Measurements from ENCODE around the gene TMEM171.

The TMEM171 gene

GRCh38 chr5:73121119-73121463, 716 bp downstream of the TMEM171 start:
- DNase-seq (ENCODE audit: low read depth in 2 of 2) = no peak

GRCh38 chr5:73122875-73123810, 2.8 kb downstream of the TMEM171 start:
- DNase-seq (ENCODE audit: low read depth in 2 of 2) = peak; percentile 39 to 40

- DNase-seq (ENCODE audit: low read depth in 2 of 2) = no peak
Measured at GRCh38 chr5:73125289-73125688, 4.9 kb downstream of the TMEM171 start.

- DNase-seq (ENCODE audit: low read depth in 2 of 2) = no peak
Measured at GRCh38 chr5:73126381-73126780, 6.0 kb downstream of the TMEM171 start.

- no peak for DNase-seq (ENCODE audit: low read depth in 2 of 2)
Measured at GRCh38 chr5:73126957-73127356, 6.6 kb downstream of the TMEM171 start.

GRCh38 chr5:73129143-73129542, 8.8 kb downstream of the TMEM171 start:
- DNase-seq (ENCODE audit: low read depth in 2 of 2) = no peak

DNA sequence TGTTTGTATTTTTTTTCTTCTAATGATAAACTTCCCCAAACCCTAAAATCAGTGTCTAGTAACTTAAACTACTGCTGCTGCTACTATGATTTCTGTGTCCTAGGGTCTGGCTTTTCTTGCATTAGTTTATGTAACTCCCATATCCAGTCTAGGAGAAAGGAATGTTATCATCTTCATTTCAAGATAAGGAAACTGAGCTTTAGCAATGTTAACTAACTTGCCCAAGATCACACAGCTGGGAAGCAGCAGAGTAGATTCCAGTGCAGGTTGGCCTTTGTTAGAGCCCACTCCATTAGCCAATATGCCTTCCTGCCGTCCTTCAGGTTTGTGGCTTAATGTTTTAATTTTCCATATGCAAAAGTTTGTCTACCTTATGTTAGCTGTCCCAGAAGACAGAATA, 10.4 kb downstream of the TMEM171 start:
- no peak for DNase-seq (ENCODE audit: low read depth in 2 of 2)

- DNase-seq (ENCODE audit: low read depth in 2 of 2) = no peak
Measured at GRCh38 chr5:73131711-73132425, 11.5 kb downstream of the TMEM171 start.

DNA sequence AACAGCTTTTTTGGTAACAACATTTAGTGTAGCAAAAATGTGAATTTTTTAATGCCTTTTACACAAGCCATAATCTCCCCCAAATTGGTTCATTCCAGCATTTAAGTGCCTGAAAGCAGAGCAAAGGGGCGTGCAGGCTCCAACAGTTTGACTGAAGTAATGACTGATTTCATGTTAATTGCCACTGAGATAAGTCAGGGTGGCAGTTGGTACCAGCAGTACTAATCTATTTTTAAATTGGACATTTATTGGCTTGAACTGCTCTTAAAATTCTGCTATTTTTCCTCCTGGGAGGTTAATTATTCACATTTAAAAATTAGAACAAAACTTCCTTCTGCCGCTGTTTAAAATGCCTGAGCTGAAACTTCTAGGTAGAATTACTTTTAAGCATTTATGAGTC, 12.4 kb downstream of the TMEM171 start:
- DNase-seq (ENCODE audit: low read depth in 2 of 2) = no peak

DNA sequence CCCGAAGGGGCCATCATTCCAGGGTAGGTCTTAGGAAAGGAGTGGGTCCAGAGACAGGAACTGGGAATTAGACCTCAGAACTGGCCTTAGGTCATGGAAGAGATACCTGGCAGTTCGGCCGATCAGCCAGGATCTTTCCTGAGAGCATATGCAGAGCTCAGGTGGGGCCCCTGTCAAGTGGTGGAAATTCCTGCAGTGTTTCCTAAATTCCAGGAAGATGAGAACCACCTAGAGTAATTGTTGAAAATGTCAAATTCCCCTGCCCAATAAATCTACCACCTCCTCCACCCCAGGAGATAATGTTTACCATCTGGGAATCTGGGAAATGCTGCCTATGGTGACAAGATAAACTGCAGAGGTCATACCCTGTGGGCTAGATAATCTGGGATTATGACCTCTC, 14.6 kb downstream of the TMEM171 start:
- DNase-seq (ENCODE audit: low read depth in 2 of 2) = no peak

- peak; percentile 42 to 47 for DNase-seq (ENCODE audit: low read depth in 2 of 2)
Measured at GRCh38 chr5:73135429-73136054, 15.2 kb downstream of the TMEM171 start.

DNA sequence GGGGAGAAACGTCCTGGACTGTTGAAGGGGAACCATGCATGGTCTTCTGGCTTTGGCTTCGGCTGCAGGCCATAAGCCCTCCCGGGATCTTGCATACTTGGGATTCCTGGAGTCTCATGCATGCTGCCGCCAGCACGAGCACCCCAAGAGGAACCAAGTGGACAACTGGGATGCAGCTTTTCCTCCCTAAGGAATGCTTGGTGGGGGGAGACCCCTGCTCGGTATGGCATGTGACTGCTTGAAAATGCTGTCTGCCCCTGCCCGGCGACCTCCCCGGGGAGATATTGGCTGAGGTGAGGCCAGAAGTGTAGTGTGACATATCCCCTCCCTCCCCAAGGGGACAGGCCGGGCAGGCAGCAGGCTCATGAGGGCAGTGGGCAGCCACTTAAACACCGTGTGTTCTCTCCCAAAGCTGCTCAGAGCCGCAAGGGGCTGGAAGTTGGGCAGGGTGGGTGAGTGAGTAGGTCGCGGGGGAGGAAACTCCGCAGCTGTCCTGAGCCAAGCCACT, 15.7 kb downstream of the TMEM171 start:
- DNase-seq (ENCODE audit: low read depth in 2 of 2) = no peak

- no peak for DNase-seq (ENCODE audit: low read depth in 2 of 2)
Measured at GRCh38 chr5:73137563-73138530, 17.5 kb downstream of the TMEM171 start.

GRCh38 chr5:73139485-73139884, 19.1 kb downstream of the TMEM171 start:
- no peak for DNase-seq (ENCODE audit: low read depth in 2 of 2)

- no peak for DNase-seq (ENCODE audit: low read depth in 2 of 2)
Measured at GRCh38 chr5:73140801-73141200, 20.4 kb downstream of the TMEM171 start.

DNA sequence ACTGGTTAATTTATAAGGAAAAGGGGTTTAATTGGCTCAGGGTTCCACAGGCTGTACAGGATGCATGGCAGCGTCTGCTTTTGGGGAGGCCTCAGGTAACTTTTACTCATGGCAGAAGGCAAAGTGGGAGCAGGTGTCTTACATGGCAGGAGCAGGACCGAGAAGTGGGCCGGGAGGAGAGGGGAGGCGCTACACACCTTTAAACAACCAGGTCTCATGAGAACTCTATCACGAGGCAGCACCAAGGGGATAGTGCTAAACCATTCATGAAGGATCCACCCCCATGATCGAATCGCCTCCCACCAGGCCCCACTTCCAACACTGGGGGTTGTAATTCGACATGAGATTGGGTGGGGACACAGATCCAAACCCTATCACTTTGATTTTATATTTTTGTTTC, 21.7 kb downstream of the TMEM171 start:
- DNase-seq (ENCODE audit: low read depth in 2 of 2) = no peak

GRCh38 chr5:73143716-73144115, 23.3 kb downstream of the TMEM171 start:
- DNase-seq (ENCODE audit: low read depth in 2 of 2) = no peak

DNA sequence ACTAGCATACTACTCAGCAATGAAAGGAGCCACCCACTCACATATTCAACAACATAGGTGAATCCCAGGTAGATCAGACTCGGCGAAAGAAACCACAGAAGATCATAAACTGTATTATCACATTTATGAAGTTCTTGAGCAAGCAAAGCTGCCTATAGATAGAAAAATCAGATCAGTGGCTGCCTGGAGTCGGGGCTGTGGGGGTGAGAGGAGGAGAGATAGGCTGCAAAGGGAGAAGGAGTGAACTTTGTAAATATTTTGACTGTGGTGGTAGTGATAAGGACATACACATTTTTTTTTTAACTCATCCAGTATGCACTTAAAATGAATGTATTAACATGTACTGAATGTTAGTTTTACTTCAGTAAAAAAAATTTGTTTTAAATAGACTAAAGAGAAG, 29.2 kb downstream of the TMEM171 start:
- no peak for DNase-seq (ENCODE audit: low read depth in 2 of 2)

DNA sequence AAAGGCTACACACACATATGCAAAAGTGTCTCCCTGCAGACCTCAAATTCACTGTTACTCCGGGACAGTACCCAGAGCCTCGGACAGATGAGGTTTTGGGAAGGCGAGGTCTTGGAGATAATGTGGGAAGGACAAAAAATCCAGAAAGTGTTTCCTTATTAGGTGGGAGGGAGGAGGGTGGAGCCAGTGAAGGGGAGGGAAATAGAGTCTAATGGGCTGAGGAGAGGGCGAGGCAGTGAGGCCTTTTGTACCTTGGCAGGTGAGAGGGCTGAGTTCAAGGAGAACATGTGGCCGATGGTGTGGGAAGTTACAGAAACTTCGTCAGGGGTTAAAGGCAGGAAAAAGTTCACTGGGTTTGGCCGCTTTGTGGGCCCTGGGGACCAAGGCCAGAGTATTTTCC, 30.5 kb downstream of the TMEM171 start:
- DNase-seq (ENCODE audit: low read depth in 2 of 2) = no peak

GRCh38 chr5:73151766-73152410, 31.5 kb downstream of the TMEM171 start:
- no peak for DNase-seq (ENCODE audit: low read depth in 2 of 2)

Measured in fibroblast of skin of left quadriceps (primary cell).